HG03280 (cell line): ENCODE measurements around the gene GRIN3B.

ENCODE experiments used
- ATAC-seq: cut with Tn5 transposase; IDR thresholded peaks from one replicate; pipeline ENCODE4 v1.9.1; 2021; ENCODE audit warnings: mild to moderate bottlenecking, moderate library complexity; ENCODE audit not compliant: unreplicated experiment

GRIN3B gene

GRCh38 chr19:1054102-1055027 is 54.1 kb downstream of the GRIN3B start:
- ATAC-seq, result no peak

DNA sequence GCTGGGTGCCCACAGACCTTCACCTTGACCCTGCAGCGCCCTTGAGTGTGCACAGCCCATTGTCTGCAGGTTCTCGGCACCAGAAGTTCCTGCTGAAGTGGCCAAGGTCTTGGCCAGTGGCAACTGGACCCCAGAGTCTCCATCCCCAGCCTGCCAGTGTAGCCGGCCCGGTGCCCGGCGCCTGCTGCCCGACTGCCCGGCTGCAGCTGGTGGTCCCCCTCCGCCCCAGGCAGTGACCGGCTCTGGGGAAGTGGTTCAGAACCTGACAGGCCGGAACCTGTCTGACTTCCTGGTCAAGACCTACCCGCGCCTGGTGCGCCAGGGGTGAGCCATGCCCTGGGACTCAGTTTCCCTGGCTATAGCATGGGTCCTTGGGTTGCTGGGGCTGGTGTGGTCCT is 54.8 kb downstream of the GRIN3B start:
- ATAC-seq, result no peak

DNA sequence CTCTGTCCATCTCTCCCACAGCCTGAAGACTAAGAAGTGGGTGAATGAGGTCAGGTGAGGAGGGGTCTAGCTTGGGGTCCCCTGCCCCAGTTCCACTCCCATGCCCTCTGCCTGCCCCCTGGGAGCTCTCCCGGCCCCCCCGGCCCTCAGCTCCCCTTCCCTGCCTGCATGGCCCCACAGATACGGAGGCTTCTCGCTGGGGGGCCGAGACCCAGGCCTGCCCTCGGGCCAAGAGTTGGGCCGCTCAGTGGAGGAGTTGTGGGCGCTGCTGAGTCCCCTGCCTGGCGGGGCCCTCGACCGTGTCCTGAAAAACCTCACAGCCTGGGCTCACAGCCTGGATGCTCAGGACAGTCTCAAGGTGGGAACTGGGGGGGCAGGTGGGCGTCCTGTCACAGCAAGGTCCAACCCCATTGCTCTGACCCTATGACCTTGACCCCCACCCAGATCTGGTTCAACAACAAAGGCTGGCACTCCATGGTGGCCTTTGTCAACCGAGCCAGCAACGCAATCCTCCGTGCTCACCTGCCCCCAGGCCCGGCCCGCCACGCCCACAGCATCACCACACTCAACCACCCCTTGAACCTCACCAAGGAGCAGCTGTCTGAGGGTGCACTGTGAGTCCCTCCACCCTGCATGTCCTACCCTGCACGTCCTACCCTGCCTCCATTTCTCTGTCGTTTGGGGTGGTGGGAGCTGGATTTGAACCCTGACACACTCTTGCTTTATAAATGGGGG is 55.8 kb downstream of the GRIN3B start:
- ATAC-seq, result no peak

DNA sequence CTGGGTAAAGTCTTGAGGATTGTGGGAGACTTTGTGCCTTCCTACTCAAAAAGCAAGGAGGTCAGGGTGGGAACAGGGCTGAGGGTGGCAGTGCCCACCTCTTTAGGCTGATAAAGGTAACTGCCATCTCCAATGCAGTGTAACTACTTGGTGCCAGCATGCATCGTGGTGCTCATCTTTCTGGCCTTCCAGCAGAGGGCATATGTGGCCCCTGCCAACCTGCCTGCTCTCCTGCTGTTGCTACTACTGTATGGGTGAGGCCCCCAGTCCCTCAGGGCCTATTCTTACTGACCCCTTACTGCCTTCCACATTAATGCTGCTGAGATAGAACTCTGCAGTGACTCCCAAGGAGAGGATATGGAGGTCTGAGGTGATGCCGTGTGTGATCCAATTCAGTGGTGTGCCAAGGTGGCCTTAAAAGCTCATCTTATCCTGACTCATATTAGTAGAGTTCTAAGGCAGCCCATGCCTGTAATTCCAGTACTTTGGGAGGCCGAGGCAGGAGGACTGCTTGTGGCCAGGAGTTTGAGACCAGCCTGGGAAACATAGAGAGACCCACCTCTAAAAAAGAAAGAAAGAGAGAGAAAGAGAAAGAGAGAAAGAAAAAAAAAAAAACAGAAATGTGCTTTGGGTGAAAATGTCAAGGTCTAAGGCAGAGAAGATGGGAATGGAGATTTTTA is 57.1 kb downstream of the GRIN3B start:
- ATAC-seq, result no peak

- no peak for ATAC-seq
Measured at GRCh38 chr19:1058112-1058511, 57.9 kb downstream of the GRIN3B start.
